HS-5 (cell line): ENCODE measurements around the gene SYNPO2.

ENCODE experiments used
- DNase-seq: peaks from one replicate; pipeline ENCODE4 v3.0.0-alpha.2; 2012; ENCODE audit warnings: low read depth

SYNPO2 gene

GRCh38 chr4:119080721-119081541 lies 192.3 kb downstream of the SYNPO2 start:
- no peak for DNase-seq

GRCh38 chr4:119081542-119081859 lies 192.8 kb downstream of the SYNPO2 start:
- no peak for DNase-seq

DNA sequence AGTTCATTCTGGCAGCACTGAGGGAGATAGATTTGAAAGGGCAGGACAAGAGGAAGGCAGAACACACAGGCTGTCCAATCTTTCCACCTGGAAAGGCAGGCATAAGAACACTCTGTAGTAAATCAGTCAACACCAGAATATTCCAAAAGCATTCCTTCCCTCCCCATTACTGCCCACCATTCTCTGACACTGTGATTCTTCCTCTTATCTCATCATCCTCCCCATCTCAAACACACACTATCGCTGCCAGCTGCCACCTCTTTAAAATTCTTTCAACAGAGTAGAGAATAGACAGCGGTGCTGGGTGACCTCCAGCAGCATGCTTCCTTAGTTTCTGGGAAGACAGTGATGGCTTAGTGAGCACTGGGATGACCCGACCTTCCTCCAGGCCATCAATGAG lies 193.3 kb downstream of the SYNPO2 start:
- no peak for DNase-seq

DNA sequence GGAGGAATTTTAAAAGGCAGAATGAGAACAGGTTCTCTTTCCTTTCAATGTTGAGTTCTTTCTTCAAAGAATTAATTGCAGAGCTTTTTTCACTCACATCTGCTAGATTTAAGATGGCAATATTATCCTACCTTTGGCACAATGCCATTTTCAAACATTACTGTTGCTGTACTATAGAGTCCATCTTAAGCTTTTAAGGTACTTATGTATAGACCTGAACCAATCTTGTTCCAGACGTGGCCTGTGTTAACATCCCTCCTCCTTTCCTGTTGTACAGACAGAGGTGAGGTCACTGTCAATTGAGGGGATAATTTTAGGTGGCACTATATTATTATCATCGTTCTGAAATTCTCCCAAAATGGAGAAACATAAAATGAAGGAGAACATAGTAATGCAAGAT lies 194.0 kb downstream of the SYNPO2 start:
- DNase-seq, result no peak

DNA sequence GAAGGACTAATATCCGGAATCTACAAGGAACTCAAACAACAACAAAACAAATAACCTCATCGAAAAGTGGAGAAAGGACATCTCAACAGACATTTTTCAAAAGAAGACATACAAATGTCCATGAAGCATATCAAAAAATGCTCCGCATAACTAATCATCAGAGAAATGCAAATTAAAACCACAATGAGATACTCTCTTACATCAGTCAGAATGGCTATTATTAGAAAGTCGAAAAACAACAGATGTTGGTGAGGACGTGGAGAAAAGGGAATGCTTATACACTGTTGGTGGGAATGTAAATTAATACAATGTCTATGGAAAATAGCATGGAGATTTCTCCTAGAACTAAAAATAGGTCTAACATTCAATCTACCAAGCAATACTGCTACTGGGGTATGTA lies 195.9 kb downstream of the SYNPO2 start:
- no peak for DNase-seq

DNA sequence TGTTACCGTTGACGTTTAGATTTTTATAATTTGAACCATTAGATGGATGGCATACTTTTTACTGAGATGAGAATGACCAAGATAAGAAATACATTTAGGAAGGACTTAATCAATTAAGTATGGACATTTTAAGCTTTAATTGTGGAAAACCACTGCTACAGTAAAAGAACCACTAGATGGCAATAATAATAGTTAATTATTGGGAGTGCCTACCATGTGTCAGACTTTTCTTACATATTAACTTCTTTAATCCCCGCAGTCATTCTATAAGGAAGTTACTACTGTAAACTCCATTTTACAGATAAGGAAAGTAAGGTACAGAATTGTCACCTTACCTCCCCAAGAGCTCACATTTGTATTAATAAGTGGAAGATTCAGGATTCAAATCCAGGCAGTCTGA lies 198.5 kb downstream of the SYNPO2 start:
- DNase-seq, result no peak

GRCh38 chr4:119087656-119088055 lies 199.0 kb downstream of the SYNPO2 start:
- DNase-seq, result no peak

GRCh38 chr4:119093042-119093827 lies 204.6 kb downstream of the SYNPO2 start:
- no peak for DNase-seq

DNA sequence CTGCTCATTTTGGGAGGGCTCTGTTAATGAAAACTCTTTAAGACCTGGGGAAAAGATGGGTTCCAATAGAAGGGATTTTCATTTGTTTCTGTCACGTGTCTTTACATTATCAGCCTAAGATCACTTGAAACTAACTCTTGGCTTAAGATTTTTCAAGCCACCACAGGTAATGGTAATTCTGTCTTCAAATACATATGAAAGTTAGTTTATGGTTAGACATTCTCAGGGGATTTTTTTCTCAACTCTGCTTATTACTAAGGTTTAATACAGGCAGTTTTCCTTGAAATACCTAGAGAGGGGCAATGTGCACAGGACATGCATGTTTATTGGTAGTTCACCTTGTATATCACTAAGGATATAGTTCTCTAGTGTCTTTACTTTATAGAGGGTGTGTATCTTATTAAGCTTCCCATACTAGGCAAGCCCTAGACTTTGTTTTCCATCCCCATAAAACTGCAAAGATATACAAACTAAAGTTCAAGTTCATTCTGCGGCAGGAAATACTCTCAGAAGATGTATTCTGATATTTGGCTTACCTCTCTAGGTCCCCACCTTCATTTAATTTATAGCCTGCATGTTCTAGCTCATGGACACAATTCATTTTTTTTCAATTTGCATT lies 208.7 kb downstream of the SYNPO2 start:
- DNase-seq, result no peak

DNA sequence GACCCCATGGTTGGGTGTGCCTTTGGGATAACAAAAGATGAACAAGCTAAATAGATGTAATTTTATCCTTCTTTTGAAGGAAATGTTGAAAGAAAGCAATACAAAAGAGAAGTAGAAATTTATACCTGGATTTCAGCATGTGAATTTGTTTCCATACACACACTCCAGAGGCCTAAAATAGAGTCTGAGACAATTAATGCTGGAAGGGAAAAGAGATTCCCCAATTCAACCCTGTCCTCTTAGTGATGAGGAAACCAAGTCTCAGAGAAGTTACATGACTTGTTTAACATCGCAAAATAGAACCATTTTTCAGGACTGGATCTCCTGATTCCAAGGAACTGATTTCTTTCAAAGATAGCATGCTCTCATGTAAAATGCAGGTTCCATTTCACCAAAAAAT lies 209.7 kb downstream of the SYNPO2 start:
- no peak for DNase-seq

- peak; percentile 49 for DNase-seq
Measured at GRCh38 chr4:119099227-119099810, 210.7 kb downstream of the SYNPO2 start.

DNA sequence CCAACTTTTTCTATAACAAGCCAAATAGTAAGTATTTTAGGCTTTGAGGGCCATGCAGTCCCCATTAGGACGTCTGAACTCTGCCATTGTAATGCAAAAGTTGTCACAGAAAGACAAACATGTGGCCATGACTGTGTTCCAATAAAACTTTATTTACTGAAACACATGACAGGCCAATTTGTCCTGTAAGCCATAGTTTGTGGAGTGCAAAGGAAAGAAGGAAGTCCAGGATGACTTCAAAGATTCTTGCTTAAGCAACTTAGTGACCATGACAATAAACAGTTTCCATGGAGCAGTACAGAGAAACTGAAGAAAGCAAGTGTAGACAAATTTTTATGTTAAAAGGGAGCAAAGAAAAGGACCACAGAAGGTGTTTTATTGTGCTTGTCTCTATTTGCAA lies 212.0 kb downstream of the SYNPO2 start:
- DNase-seq, result no peak

DNA sequence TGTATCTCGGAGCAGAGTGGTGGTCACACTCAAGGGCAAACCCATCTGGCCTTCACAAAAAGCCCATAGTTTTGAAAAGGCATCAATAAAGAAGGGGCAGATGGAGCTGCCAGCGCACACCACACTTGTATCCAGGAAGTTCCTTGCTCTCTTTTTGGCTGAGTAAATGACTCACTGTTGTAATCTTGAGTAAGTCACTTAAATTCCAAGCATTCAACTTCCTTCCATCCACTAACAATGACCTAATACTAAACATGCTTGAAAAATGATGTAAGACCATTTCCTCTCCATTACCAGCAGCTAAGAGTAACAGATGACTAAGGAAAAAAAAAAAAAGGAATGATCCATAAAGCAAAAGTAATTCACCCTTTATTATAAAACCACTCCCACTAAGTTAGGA lies 214.6 kb downstream of the SYNPO2 start:
- peak; percentile 88 for DNase-seq

- DNase-seq, result no peak
Measured at GRCh38 chr4:119104644-119105273, 216.1 kb downstream of the SYNPO2 start.

- DNase-seq, result no peak
Measured at GRCh38 chr4:119105605-119106004, 217.0 kb downstream of the SYNPO2 start.

DNA sequence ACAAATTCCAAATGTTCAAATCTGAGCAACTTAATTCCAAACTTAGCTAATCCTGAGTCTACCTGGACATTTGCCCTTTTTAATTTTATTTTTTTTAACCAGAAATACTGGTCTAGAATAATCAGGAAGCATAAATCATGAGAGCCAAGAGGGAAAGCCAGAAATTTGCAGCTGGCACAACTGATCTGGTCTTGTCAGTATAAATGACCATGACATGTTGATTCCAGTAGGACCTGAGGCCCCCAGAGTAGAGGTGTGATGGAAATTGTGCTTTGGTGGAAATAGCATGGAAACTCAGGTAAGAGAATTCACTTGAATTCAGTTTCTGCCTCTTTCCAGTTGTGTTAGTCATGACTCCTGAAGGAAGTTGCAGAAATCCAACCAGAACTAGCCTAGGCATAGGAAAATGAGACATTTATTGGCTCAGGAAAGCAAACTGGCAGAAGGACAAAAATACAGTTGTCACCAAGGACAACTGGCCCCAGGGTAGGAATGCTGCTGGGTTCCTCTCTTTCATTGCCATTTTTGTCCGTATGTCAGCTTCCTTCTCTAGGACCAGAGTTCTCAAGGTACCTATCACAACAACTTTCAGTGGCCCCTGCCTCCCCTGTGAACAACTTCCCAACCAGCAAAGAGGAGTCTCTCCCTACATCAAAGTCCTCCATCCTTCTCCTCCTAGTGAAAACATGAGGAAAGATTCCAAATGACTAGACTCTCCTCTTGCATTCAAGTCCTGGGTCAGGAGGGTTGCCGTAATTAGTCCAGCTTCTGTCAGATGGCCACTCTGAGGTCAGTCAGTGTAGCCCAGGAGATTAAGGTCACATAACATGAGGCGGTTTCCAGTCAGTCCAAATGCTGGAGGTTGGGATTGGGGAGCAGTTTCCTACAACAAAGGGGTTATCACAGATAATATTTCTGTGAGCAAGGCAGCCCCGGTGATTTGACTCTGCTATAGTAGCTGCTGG lies 217.7 kb downstream of the SYNPO2 start:
- DNase-seq, result no peak

DNA sequence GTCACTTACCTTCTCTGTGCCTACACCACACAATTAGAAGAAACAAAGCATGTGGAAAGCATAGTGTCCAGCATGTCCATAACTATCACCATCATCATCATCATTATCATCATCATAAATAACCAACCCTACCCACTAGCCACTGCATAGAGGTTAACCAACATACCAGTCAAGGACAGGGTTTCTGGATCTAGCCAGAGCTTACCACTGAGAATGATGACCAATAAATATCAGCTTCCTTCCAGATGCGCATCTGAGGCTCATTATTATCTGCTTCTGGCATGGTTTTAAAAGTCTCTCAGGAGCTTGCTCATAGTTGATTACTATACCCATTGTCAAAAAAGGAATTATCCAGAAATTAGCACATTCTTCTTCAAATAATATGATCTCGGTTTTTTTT lies 221.5 kb downstream of the SYNPO2 start:
- no peak for DNase-seq
